ENCODE data around the gene PEX10.

PEX10 gene

GRCh38 chr1:2418791-2419320 is 6.5 kb upstream of the PEX10 start:
- no peak for DNase-seq

GRCh38 chr1:2417833-2418225 is 5.5 kb upstream of the PEX10 start:
- DNase-seq, result no peak

DNA sequence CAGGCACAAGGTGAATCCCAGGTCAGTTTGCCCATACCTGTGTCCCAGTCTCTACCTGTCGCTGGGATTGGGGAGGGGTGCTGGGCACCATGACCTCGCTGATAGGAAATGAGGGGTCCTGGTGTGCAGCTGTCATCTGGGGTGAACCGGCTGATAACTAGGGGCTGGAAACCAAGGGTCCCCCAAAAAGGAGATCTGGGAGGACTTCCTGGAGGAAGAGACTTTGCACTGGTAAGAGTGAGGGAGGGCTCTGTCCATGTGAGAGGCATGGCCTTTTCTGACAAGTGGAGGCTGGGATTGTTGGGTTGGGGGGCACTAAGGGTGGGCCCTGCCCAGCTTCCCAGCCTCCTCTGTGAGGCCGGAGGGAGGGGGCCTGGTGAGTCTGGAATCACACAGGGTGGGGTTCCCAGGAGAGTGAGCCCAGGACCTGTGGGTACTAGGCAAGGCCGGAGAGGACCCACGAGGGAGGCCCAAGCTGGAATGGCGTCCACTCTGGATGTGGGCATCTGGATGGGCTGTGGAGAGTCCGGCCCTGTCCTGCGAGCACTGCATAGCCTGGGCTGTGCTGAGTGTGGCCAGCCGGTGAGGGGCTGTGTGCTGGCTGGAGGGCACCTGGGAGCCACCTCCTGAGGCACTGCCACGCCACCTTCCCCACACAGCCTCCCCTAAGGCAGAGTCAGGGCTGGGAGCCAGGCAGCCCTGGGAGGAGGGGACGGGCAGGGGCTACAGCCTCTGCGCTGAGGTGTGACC is 4.9 kb upstream of the PEX10 start:
- DNase-seq, result no peak

- DNase-seq, result no peak
Measured at GRCh38 chr1:2416403-2416802, 4.0 kb upstream of the PEX10 start.

GRCh38 chr1:2415801-2416208 is 3.4 kb upstream of the PEX10 start:
- no peak for DNase-seq

GRCh38 chr1:2415337-2415736 is 3.0 kb upstream of the PEX10 start:
- DNase-seq, result peak in 1 of 2 experiments; percentile 23

DNA sequence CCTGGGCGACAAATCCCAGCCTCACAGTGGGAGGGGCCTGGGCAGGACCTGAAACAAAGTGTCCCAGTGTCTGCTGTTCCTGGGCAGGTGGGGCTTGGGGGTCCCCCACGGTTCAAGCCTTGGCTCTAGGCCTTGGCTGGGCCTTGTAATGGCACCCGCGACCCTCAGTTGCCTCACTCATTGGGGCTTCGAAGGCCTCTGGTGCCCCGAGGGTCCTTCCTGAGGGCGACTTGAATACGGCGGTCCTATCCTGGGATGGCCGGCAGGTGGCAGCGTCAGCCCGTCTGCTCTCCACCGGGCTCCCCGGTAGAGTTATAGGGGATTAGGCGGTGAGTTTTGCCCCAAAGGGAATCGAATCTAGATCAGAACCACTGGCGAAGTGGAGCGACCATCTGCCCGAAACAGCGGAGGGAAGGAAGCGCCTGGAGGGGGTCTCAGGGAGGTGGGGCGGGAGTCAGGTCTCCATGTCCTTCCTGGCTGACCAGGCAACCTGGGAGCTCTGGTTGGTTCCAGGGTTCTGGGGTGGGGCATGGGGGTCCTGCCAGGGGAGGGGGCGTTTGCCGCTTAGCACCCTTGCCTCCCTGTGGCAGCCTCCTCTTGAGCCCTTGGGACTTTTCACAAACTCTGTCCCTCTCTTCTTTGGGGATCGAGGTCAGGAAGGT is 2.1 kb upstream of the PEX10 start:
- DNase-seq, result peak; percentile 61 to 66

DNA sequence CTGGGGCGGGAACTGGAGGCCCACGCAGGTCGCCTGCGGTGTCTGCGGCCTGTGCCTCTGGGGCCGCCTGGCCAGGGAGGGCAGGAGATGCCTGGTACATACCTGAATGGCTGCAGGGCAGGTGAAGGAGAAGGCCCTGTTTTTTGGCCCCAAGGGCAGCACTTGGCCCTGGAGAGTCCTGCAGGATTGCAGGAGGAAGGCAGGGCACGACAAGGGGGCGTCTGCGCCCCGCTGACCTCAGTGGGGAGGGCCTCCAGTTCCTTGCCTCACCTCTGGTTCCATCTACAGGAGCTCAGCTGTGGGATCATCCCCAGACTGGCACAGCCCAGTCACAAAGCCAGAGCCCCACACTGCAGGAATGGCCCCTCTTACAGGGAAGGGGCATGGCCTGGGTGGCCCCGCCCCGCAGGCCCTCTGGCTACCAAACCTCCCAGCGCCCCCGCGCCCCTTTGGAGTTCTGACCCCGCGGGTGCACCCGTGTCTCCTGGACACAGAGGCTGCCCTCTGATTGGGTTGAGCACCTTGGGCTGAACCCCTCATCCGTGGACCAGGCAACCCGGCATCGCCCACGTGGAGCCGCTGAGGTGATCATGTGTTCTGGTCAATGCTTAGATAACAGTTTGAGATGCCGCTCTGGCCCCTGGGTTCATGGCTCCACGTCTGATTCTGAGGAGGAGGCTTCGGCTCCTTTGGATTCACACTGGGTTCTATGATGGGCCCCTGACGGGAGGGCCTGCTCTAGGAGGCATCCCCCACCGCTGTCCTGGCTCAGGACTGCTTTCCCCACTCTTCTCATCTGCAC is 1.3 kb upstream of the PEX10 start:
- DNase-seq, result peak; percentile 2 to 7

GRCh38 chr1:2412773-2413494 is 570 bp upstream of the PEX10 start:
- peak; percentile 42 for DNase-seq

- DNase-seq, result no peak
Measured at GRCh38 chr1:2411801-2412394, 466 bp downstream of the PEX10 start.

DNA sequence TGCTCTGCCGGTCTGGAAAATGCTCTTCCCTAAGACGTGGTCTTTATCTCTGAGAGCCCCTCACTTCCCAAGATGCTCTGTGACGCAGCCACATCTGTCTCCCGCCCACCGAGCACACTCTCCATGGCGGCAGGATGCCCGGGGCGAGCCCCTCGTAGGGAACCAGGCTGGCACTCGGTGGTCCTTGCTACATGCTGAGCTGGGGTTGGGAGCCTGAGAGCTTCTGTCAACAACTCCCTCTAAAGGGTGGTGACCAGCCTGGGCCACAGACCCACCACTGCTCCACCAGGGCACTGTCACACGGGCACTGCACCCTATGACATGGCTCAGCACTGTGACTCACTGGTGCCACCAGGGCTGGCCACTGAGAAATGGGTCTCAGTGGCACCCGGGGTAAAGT is 2.6 kb downstream of the PEX10 start:
- no peak for DNase-seq

DNA sequence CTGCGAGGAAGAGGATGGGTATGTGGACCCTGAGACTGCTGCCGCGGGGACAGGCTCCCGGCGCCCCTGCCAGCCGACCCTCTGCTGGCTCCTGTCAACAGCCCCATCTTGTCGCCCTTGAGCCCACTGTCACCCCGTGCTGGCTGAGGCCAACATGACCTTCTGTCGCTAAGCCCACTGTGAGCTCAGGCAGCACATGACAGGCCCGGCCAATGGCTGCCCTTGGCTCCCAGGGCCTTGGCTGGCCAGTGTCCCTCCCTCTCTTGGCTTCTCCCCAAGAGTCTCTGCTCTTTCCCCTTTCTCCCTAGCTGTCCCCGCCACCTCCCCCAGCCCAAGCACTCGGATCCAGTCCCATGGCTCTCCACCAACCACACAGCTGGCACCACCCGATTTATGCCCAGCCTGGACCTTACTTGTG is 3.5 kb downstream of the PEX10 start:
- DNase-seq, result no peak

DNA sequence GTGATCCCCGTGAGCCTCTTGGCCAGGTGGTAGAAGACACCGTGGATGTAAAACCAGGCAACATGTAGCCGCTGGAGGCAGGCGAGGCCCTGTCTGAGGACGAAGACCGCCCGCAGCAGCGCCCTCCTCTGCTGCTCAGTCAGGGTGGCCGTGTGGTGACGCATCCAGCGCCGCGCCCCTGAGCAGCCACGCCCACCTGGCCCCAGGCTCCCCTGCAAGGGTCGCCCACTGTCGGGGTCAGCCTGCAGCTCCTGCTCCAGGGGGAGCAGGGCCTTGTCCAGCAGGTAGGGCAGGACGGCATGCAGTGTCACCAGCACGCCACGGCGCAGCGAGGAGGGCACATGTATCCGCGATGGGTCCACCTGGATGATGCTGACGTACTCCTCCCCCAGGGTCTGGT is 3.9 kb downstream of the PEX10 start:
- no peak for DNase-seq

GRCh38 chr1:2407991-2408275 is 4.4 kb downstream of the PEX10 start:
- DNase-seq, result no peak

GRCh38 chr1:2407166-2407990 is 5.0 kb downstream of the PEX10 start:
- DNase-seq, result no peak

GRCh38 chr1:2406451-2407041 is 5.8 kb downstream of the PEX10 start:
- no peak for DNase-seq

DNA sequence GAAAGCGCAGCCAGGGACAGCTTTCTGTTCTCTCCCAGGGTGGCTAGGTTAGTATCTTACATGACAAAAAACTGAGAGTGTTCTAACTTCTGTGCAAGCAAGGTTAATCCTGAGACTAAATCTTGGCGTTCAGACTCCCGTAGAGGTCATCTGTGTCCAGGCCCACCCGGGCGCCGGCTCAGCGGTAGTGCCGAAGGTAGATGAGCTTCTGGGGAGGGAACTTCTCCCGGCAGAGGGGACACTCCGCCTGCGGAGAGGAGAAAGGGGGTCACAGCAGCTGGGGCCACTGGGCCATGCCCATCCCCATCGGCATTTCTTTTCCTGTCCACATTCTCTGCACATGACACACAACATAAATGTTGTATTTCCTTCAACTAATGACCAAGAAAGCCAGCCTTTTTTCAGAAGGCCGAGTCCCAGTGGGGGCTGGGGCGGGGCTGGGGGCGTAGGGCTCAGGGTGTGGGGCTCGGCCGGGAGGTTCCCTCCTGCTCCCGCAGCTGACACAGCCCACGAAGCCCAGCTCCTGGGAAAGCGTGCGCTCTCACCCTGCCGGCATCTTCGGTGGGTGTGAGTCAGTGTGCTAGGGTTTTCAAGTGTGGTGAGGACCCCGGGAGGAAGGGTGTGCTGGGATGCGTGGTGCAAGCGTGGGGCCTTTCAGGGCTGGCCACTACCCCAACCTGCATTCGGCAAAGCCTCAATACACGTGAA is 6.6 kb downstream of the PEX10 start:
- no peak for DNase-seq

DNA sequence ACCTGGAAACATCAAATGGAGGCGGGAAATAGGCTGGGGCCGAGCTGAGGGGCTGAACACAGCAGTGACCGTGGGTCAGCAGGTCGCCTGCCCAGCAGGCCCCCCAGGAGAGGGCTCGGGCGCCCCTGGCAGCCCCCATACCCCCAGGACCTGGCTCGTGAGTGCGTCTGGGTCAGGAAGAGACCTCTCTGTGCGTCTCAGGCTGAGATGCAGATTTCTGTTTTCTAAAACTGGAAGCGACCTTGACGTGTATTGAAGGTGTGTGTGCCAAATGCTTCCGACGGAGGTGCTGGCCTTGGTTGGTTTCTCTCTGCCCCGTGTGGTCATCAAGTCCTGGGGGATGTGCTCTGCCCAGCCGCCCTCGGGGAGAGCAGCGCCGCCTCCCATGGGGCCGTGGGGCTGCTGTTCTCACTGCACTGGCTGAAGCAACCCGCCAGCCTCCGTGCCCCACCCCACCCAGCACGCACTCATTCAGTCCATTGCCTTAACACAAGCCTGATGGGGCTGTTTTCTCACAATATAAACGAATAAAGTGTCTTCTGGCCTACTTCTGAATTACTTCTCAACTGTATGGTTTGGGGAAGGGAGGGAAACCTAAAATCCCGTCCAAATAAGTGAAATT is 7.4 kb downstream of the PEX10 start:
- no peak for DNase-seq

DNA sequence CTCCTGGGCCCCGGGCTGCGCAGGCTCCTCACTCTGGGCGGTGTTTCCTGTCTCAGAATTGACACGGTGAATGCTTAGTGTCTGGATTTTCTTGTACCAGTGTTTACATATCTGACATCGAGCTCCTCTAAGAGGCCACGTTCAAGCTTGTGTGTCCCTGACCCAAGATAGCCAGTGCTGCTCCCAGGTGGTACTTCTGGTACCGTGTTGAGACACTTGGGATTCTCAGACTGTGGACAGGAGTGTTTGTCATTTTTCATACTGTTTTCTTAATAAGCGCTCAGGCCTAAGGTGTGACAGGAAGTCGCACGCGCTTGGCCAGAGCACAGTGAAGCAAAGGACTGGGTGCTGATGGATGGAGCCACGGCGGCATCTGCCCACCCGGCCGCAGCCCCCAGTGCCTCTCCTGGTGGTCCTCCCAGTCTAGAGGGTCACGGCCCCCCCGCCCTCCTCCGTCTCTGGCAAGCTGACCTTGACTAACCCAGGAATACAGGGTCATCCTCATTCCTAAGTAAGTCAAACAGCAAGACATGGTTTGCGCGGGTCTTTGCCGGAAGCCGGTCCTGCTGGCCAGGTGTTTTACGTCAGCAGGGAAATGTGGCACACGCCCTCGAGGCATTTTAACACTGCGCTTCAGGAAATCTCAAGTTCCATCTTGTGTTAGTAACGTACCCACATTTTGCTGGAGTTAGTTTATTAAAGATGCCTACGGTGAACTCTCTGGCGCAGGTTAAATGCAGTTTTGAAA is 8.0 kb downstream of the PEX10 start:
- no peak for DNase-seq
